H9 (cell line): ENCODE data around the gene ZNF37A. TPM values are rescaled to one million over a fixed set of nuclear protein-coding genes. Genes with fewer than 3 reads are reported as not detected.

Experiments
- DNase-seq: peaks from one replicate; pipeline ENCODE4 v3.0.0-alpha.2; 2017
- H2AFZ ChIP-seq: one replicate; pipeline ENCODE4 v1.6.1; 2013; ENCODE audit warnings: mild to moderate bottlenecking, low read length, control low read depth, moderate library complexity
- H2AK5ac ChIP-seq: 2 replicates; pipeline ENCODE4 v1.6.1; 2013; ENCODE audit warnings: low read length, control low read depth, mixed read lengths; ENCODE audit not compliant: insufficient read length
- H2BK120ac ChIP-seq: one replicate; pipeline ENCODE4 v1.6.1; 2013; ENCODE audit warnings: low read depth, mild to moderate bottlenecking, low read length, control low read depth, inconsistent platforms; ENCODE audit not compliant: poor library complexity, severe bottlenecking
- H2BK12ac ChIP-seq: 2 replicates; pipeline ENCODE4 v1.6.1; 2013; ENCODE audit warnings: low read length, control low read depth, mixed read lengths, low read depth; ENCODE audit not compliant: insufficient read length
- H2BK15ac ChIP-seq: 2 replicates; pipeline ENCODE4 v1.6.1; 2013; ENCODE audit warnings: low read depth, low read length, control low read depth
- H2BK20ac ChIP-seq: one replicate; pipeline ENCODE4 v1.6.1; 2013; ENCODE audit warnings: low read depth, mild to moderate bottlenecking, low read length, control low read depth, inconsistent platforms; ENCODE audit not compliant: poor library complexity, severe bottlenecking
- H2BK5ac ChIP-seq: 2 replicates; pipeline ENCODE4 v1.6.1; 2013; ENCODE audit warnings: low read length, control low read depth, mixed read lengths; ENCODE audit not compliant: insufficient read length
- H3K14ac ChIP-seq: 2 replicates; pipeline ENCODE4 v1.6.1; 2013; ENCODE audit warnings: low read length, control low read depth; ENCODE audit not compliant: insufficient read depth
- H3K18ac ChIP-seq: 2 replicates; pipeline ENCODE4 v1.6.1; 2013; ENCODE audit warnings: low read depth, mild to moderate bottlenecking, mixed read lengths, low read length, control low read depth; ENCODE audit not compliant: insufficient read length
- H3K23ac ChIP-seq: 2 replicates; pipeline ENCODE4 v1.6.1; 2013; ENCODE audit warnings: low read length, control low read depth, mixed read lengths, low read depth; ENCODE audit not compliant: insufficient read length
- H3K23me2 ChIP-seq: 2 replicates; pipeline ENCODE4 v1.6.1; 2013; ENCODE audit warnings: low read depth, mild to moderate bottlenecking, mixed read lengths, low read length, control low read depth; ENCODE audit not compliant: insufficient read length, poor library complexity, severe bottlenecking
- H3K27ac ChIP-seq: 2 replicates; pipeline ENCODE4 v1.5.1; 2013; ENCODE audit warnings: low read length, control low read depth, mixed read lengths, low read depth; ENCODE audit not compliant: insufficient read length
- H3K27me3 ChIP-seq: 2 replicates; pipeline ENCODE4 v1.6.1; 2013; ENCODE audit warnings: low read length, control low read depth, inconsistent platforms; ENCODE audit not compliant: insufficient read depth
- H3K4ac ChIP-seq: 2 replicates; pipeline ENCODE4 v1.6.1; 2013; ENCODE audit warnings: low read depth, mild to moderate bottlenecking, control low read depth, inconsistent platforms, low read length, moderate library complexity
- H3K4me1 ChIP-seq: 2 replicates; pipeline ENCODE4 v1.6.1; 2013; ENCODE audit warnings: low read length, control low read depth, inconsistent platforms; ENCODE audit not compliant: insufficient read depth
- H3K4me2 ChIP-seq: 2 replicates; pipeline ENCODE4 v1.6.1; 2013; ENCODE audit warnings: low read length, control low read depth, mixed read lengths; ENCODE audit not compliant: insufficient read length, insufficient read depth
- H3K56ac ChIP-seq: 2 replicates; pipeline ENCODE4 v1.6.1; 2013; ENCODE audit warnings: low read depth, mild to moderate bottlenecking, mixed read lengths, low read length, control low read depth; ENCODE audit not compliant: insufficient read length
- H3K79me1 ChIP-seq: 2 replicates; pipeline ENCODE4 v1.6.1; 2013; ENCODE audit warnings: low read depth, mild to moderate bottlenecking, moderate library complexity, low read length, control low read depth, inconsistent platforms; ENCODE audit not compliant: insufficient read depth, poor library complexity, severe bottlenecking
- H3K79me2 ChIP-seq: 2 replicates; pipeline ENCODE4 v1.6.1; 2013; ENCODE audit warnings: low read length, control low read depth, inconsistent platforms; ENCODE audit not compliant: insufficient read depth
- H3K9ac ChIP-seq: 2 replicates; pipeline ENCODE4 v1.6.1; 2013; ENCODE audit warnings: low read length, control low read depth, mixed read lengths; ENCODE audit not compliant: insufficient read length; ENCODE audit errors: extremely low read depth
- H3K9me3 ChIP-seq: one replicate; pipeline ENCODE4 v1.6.1; 2013; ENCODE audit warnings: low read depth, low read length, inconsistent platforms; ENCODE audit not compliant: control insufficient read depth
- H3T11ph ChIP-seq: one replicate; pipeline ENCODE4 v1.6.1; 2013; ENCODE audit warnings: mild to moderate bottlenecking, low read length, control low read depth, inconsistent platforms
- H4K20me1 ChIP-seq: one replicate; pipeline ENCODE4 v1.6.1; 2013; ENCODE audit not compliant: control insufficient read depth, insufficient read length, insufficient read depth
- H4K5ac ChIP-seq: 2 replicates; pipeline ENCODE4 v1.6.1; 2013; ENCODE audit warnings: low read depth, mild to moderate bottlenecking, mixed read lengths, low read length, control low read depth; ENCODE audit not compliant: insufficient read length
- H4K8ac ChIP-seq: replicated peaks from 2 replicates; pipeline ENCODE4 v1.6.1; 2013; ENCODE audit warnings: low read length, control low read depth, mixed read lengths, low read depth; ENCODE audit not compliant: insufficient read length
- H4K91ac ChIP-seq: 2 replicates; pipeline ENCODE4 v1.6.1; 2013; ENCODE audit warnings: low read depth, mild to moderate bottlenecking, moderate library complexity, mixed read lengths, low read length, control low read depth; ENCODE audit not compliant: insufficient read length
- H3K27ac Mint-ChIP-seq, 3 experiments: 2 replicates in 2 of 3; 3 replicates in 1 of 3; pipeline ENCODE4 v1.8.0; 2020 to 2021; ENCODE audit warnings: mixed read lengths in 3 of 3, mild to moderate bottlenecking in 1 of 3, moderate library complexity in 1 of 3
- H3K27me3 Mint-ChIP-seq: 2 replicates; pipeline ENCODE4 v1.8.0; 2021; ENCODE audit warnings: low read depth, mild to moderate bottlenecking, moderate library complexity, mixed read lengths
- H3K36me3 Mint-ChIP-seq, 3 experiments: 2 replicates in 2 of 3; 3 replicates in 1 of 3; pipeline ENCODE4 v1.8.0; 2020 to 2021; ENCODE audit warnings: low read depth in 3 of 3, mixed read lengths in 3 of 3; ENCODE audit not compliant: insufficient read depth in 1 of 3
- H3K4me1 Mint-ChIP-seq, 2 experiments: 2 replicates each; pipeline ENCODE4 v1.8.0; 2020; ENCODE audit warnings: mixed read lengths in 2 of 2
- H3K4me3 Mint-ChIP-seq, 2 experiments: 2 replicates in 1 of 2; 3 replicates in 1 of 2; pipeline ENCODE4 v1.8.0; 2020 to 2021; ENCODE audit warnings: mild to moderate bottlenecking in 2 of 2, mixed read lengths in 2 of 2, moderate library complexity in 1 of 2
- H3K9me3 Mint-ChIP-seq, 2 experiments: 2 replicates in 1 of 2; 3 replicates in 1 of 2; pipeline ENCODE4 v1.8.0; 2020; ENCODE audit warnings: mild to moderate bottlenecking in 2 of 2, mixed read lengths in 2 of 2, moderate library complexity in 1 of 2
- WGBS: extraction: QIAGEN DNeasy Blood & Tissue Kit; methylation state at CpG from one replicate; pipeline ENCODE4 v1.1.7; 2013; ENCODE audit warnings: missing lambda C conversion rate, low lambda C conversion rate, mixed read lengths; ENCODE audit not compliant: insufficient read length; ENCODE audit errors: extremely low coverage; 5-methylcytosine and 5-hydroxymethylcytosine counted together
- total RNA-seq: library from RNA; stranded (reverse); gene quantifications from 2 replicates; pipeline ENCODE4 v1.2.1, GENCODE V29; 2021
- TF ChIP-seq, protein P1 (sequence below): fragments of 200-600 bp; sonication (generic); conservative IDR thresholded peaks from 3 replicates; pipeline ENCODE4 v1.8.0; 2021; ENCODE audit warnings: antibody characterized with exemption, mild to moderate bottlenecking

Gene ZNF37A
- total RNA-seq, 1 experiment from 2014 or later: 9.5 TPM

DNA sequence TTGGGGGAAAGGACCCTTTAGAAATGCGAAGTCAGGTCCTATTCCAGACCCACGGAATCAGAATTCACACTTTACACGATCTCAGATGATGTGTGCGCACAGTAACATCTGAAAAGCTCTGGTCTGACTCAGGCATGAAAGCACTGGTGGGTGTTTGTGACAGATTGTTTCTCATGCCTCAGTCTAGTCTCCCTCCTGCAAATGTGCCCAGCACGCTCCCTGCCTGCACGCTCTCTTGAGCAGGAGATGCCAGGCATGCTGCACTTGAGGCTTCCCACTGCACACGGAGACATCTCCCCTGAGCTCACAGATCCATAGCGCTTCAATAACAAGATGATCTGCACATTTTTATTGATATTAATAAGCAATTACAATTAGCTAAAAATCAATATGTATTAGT is 23.6 kb upstream of the ZNF37A start:
- Histone ChIP-seq H2BK120ac (no peak overlapping the region), H3K27ac (no peak overlapping the region), H4K8ac (no peak overlapping the region), H3K23me2 (no peaks in the 10 kb centered on the region), H3K4ac (no peak overlapping the region), H3K23ac (no peak overlapping the region), H3K9ac (no peak overlapping the region), H3K18ac (no peak overlapping the region), H3K56ac (no peak overlapping the region), H3K4me2 (no peak overlapping the region), H4K91ac (no peak overlapping the region), H4K20me1 (no peaks in the 10 kb centered on the region), H3K14ac (no peak overlapping the region), H3K9me3 (peaks cover 9% of the 10 kb centered on the region), H4K5ac (no peak overlapping the region), H3K79me1 (no peaks in the 10 kb centered on the region), H3K79me2 (no peaks in the 10 kb centered on the region), H2BK12ac (no peak overlapping the region), H3K27me3 (no peaks in the 10 kb centered on the region), H2BK15ac (no peak overlapping the region), H2BK5ac (no peak overlapping the region), H2BK20ac (no peak overlapping the region), H2AFZ (no peak overlapping the region), H3K4me1 (no peaks in the 10 kb centered on the region), H2AK5ac (no peak overlapping the region), H3T11ph (no peak overlapping the region)
- no peak for DNase-seq
- Mint-ChIP-seq H3K9me3 (peaks cover 72 to 89% of the 10 kb centered on the region in 2 experiments), H3K27ac (no peak overlapping the region), H3K4me3 (no peak overlapping the region), H3K36me3 (peaks cover 9 to 16% (median 12%) of the 10 kb centered on the region in 3 experiments), H3K27me3 (peaks cover 2% of the 10 kb centered on the region), H3K4me1 (no peaks in the 10 kb centered on the region)
- TF ChIP-seq, protein P1, sequence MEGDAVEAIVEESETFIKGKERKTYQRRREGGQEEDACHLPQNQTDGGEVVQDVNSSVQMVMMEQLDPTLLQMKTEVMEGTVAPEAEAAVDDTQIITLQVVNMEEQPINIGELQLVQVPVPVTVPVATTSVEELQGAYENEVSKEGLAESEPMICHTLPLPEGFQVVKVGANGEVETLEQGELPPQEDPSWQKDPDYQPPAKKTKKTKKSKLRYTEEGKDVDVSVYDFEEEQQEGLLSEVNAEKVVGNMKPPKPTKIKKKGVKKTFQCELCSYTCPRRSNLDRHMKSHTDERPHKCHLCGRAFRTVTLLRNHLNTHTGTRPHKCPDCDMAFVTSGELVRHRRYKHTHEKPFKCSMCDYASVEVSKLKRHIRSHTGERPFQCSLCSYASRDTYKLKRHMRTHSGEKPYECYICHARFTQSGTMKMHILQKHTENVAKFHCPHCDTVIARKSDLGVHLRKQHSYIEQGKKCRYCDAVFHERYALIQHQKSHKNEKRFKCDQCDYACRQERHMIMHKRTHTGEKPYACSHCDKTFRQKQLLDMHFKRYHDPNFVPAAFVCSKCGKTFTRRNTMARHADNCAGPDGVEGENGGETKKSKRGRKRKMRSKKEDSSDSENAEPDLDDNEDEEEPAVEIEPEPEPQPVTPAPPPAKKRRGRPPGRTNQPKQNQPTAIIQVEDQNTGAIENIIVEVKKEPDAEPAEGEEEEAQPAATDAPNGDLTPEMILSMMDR: no peak
- WGBS: no CpG with 5 or more reads among the region's 8 CpGs
